GM19328 (cell line): ENCODE results near the gene PADI3.

Experiments
- ATAC-seq: cut with Tn5 transposase; IDR thresholded peaks from one replicate; pipeline ENCODE4 v1.9.1; 2021; ENCODE audit warnings: mild to moderate bottlenecking, moderate library complexity; ENCODE audit not compliant: unreplicated experiment

PADI3 gene

GRCh38 chr1:17270891-17271765, 22.2 kb downstream of the PADI3 start:
- ATAC-seq: no peak

GRCh38 chr1:17272066-17272465, 23.2 kb downstream of the PADI3 start:
- ATAC-seq: no peak

- ATAC-seq: no peak
Observed at GRCh38 chr1:17272646-17273045, 23.7 kb downstream of the PADI3 start.

- no peak for ATAC-seq
Observed at GRCh38 chr1:17273096-17273495, 24.2 kb downstream of the PADI3 start.

GRCh38 chr1:17274186-17275170, 25.6 kb downstream of the PADI3 start:
- ATAC-seq: no peak

- no peak for ATAC-seq
Observed at GRCh38 chr1:17276568-17276967, 27.7 kb downstream of the PADI3 start.

GRCh38 chr1:17277511-17278159, 28.7 kb downstream of the PADI3 start:
- ATAC-seq: no peak

GRCh38 chr1:17278996-17279830, 30.3 kb downstream of the PADI3 start:
- ATAC-seq: no peak

- ATAC-seq: no peak
Observed at GRCh38 chr1:17280436-17280835, 31.5 kb downstream of the PADI3 start.

- ATAC-seq: no peak
Observed at GRCh38 chr1:17280894-17281293, 32.0 kb downstream of the PADI3 start.

- ATAC-seq: no peak
Observed at GRCh38 chr1:17281775-17282181, 32.9 kb downstream of the PADI3 start.

- no peak for ATAC-seq
Observed at GRCh38 chr1:17282836-17283235, 33.9 kb downstream of the PADI3 start.

GRCh38 chr1:17286646-17287045, 37.7 kb downstream of the PADI3 start:
- ATAC-seq: no peak

GRCh38 chr1:17287130-17287776, 38.4 kb downstream of the PADI3 start:
- ATAC-seq: no peak

GRCh38 chr1:17289721-17290120, 40.8 kb downstream of the PADI3 start:
- no peak for ATAC-seq

- no peak for ATAC-seq
Observed at GRCh38 chr1:17290553-17290952, 41.7 kb downstream of the PADI3 start.

- no peak for ATAC-seq
Observed at GRCh38 chr1:17292299-17293160, 43.6 kb downstream of the PADI3 start.

- no peak for ATAC-seq
Observed at GRCh38 chr1:17293681-17294425, 45.0 kb downstream of the PADI3 start.
